GM12878 (cell line): ENCODE measurements around the gene SLC6A9. TPM values are rescaled to one million over a fixed set of nuclear protein-coding genes. Genes with fewer than 3 reads are reported as not detected.

Experiments
- ATAC-seq: fragments of 200-7000 bp; cut with Tn5 transposase; 3 replicates; pipeline ENCODE4 v1.9.1; 2020; ENCODE audit warnings: mild to moderate bottlenecking, moderate library complexity
- BruUV-seq: library from RNA; stranded (reverse); fragments of 400-500 nt; replicated peaks from 2 replicates; lab custom pipeline; 2021; lab: Mats Ljungman, UMichigan
- CTCF ChIA-PET: fragments of 300-600 bp; sonication (Branson Sonifier 250); formaldehyde crosslinking; extraction: SDS; loops from one replicate; lab custom pipeline; 2021; ENCODE audit warnings: inconsistent platforms; lab: Yijun Ruan, JAX
- POLR2A ChIA-PET: fragments of 350-600 bp; formaldehyde crosslinking; extraction: SDS; loops from one replicate; lab custom pipeline; 2021; ENCODE audit warnings: inconsistent platforms; lab: Charles Lee
- RAD21 ChIA-PET: fragments of 300-600 bp; sonication (Branson Sonifier 250); formaldehyde crosslinking; loops from one replicate; lab custom pipeline; 2023; ENCODE audit warnings: antibody characterized with exemption; ENCODE audit not compliant: unreplicated experiment; lab: Charles Lee
- SMC1A ChIA-PET: fragments of 300-600 bp; sonication (Branson Sonifier 250); formaldehyde crosslinking; loops from one replicate; lab custom pipeline; 2023; ENCODE audit not compliant: unreplicated experiment, uncharacterized antibody; lab: Charles Lee
- DNase-seq: peaks from one replicate; pipeline ENCODE4 v3.0.0-alpha.2; 2011; ENCODE audit warnings: low read depth, low spot score
- FAIRE-seq: peaks from 3 replicates; lab custom pipeline; 2011; peaks lifted over from hg19 to GRCh38; lab: Jason Lieb, UNC
- H2AFZ ChIP-seq: 2 replicates; pipeline ENCODE4 v1.6.0; 2011; ENCODE audit warnings: low read depth, low read length, control low read depth; ENCODE audit not compliant: control insufficient read depth
- H3K27ac ChIP-seq: 2 replicates; pipeline ENCODE4 v1.5.1; 2011; ENCODE audit warnings: control low read depth; ENCODE audit not compliant: control insufficient read depth, insufficient read depth
- H3K27me3 ChIP-seq, 2 experiments: replicated peaks in 1 of 2; 2 replicates each; pipeline versions ENCODE4 v1.6.0 to v1.6.1; 2011; ENCODE audit warnings: low read length in 1 of 2; ENCODE audit not compliant: control insufficient read depth in 2 of 2, insufficient read depth in 2 of 2
- H3K36me3 ChIP-seq, 2 experiments: 2 replicates each; pipeline ENCODE4 v1.5.1; 2011; ENCODE audit warnings: low read length in 1 of 2; ENCODE audit not compliant: control insufficient read depth in 2 of 2, insufficient read depth in 2 of 2
- H3K4me1 ChIP-seq: 2 replicates; pipeline ENCODE4 v1.6.1; 2011; ENCODE audit warnings: mild to moderate bottlenecking, low read length, moderate library complexity, mixed read lengths; ENCODE audit not compliant: control insufficient read depth, insufficient read depth
- H3K4me2 ChIP-seq: 2 replicates; pipeline ENCODE4 v1.6.0; 2011; ENCODE audit warnings: control low read depth; ENCODE audit not compliant: control insufficient read depth, insufficient read depth
- H3K4me3 ChIP-seq: fragments of 200-600 bp; sonication (generic); 2 replicates; pipeline ENCODE4 v1.5.1; 2016
- H3K79me2 ChIP-seq: 2 replicates; pipeline ENCODE4 v1.6.0; 2011; ENCODE audit warnings: low read length; ENCODE audit not compliant: control insufficient read depth, insufficient read depth
- H3K9ac ChIP-seq: 2 replicates; pipeline ENCODE4 v1.8.0; 2011; ENCODE audit warnings: low read length, control low read depth, mixed read lengths; ENCODE audit not compliant: control insufficient read depth, insufficient read depth
- H3K9me3 ChIP-seq: replicated peaks from 3 replicates; pipeline ENCODE4 v1.5.1; 2011; ENCODE audit warnings: mild to moderate bottlenecking, low read length; ENCODE audit not compliant: control insufficient read depth, insufficient read depth
- H4K20me1 ChIP-seq: 2 replicates; pipeline ENCODE4 v1.6.0; 2011; ENCODE audit not compliant: control insufficient read depth, insufficient read depth
- BMI1 ChIP-seq: fragments of 450-650 bp; IDR thresholded peaks from 2 replicates; pipeline ENCODE4 v1.6.1; 2016; ENCODE audit warnings: mild to moderate bottlenecking, moderate library complexity, borderline replicate concordance
- DPF2 ChIP-seq: fragments of 450-650 bp; IDR thresholded peaks from 2 replicates; pipeline ENCODE4 v1.6.1; 2017; ENCODE audit warnings: mild to moderate bottlenecking
- IRF4 ChIP-seq: IDR thresholded peaks from 2 replicates; pipeline ENCODE4 v1.6.1; 2011; ENCODE audit warnings: low read depth, low read length
- PKNOX1 ChIP-seq: fragments of 450-650 bp; IDR thresholded peaks from 2 replicates; pipeline ENCODE4 v1.6.1; 2016; ENCODE audit warnings: mild to moderate bottlenecking
- SREBF2 ChIP-seq: IDR thresholded peaks from 2 replicates; pipeline ENCODE4 v1.6.1; 2012; ENCODE audit warnings: mild to moderate bottlenecking, low read length
- ZBED1 ChIP-seq: IDR thresholded peaks from 2 replicates; pipeline ENCODE4 v1.6.1; 2016; ENCODE audit warnings: borderline replicate concordance
- ZNF622 ChIP-seq: fragments of 450-650 bp; IDR thresholded peaks from 2 replicates; pipeline ENCODE4 v1.6.1; 2017; ENCODE audit warnings: mild to moderate bottlenecking, inconsistent platforms
- WGBS: methylation state at CpG from one replicate; pipeline ENCODE4 v1.1.6; 2016; ENCODE audit warnings: low lambda C conversion rate; ENCODE audit not compliant: insufficient replicate concordance, insufficient coverage; ENCODE audit errors: missing lambda C conversion rate; 5-methylcytosine and 5-hydroxymethylcytosine counted together
- in situ Hi-C: fragments of 300-500 bp; cut with MboI; formaldehyde crosslinking; loops from 9 replicates; pipeline ENCODE4 v1.14.3; 2018; ENCODE audit warnings: mixed read lengths
- intact Hi-C: fragments of 100-400 bp; cut with micrococcal nuclease; formaldehyde crosslinking; loops from one replicate; pipeline ENCODE4 v1.14.2; 2022; ENCODE audit not compliant: unreplicated experiment
- polyA plus RNA-seq, 11 experiments: library from polyadenylated mRNA; depleted of rRNA in 4 of 11; unstranded in 6 of 11; stranded (reverse) in 5 of 11; fragments of >200 nt; fragmentation: Nextera tagmentation in 4 of 11; fragmentation: Illumina TruSeq in 1 of 11; extraction: Ambion mirVana in 4 of 11; extraction: Trizol in 1 of 11; gene quantifications; 1 replicate in 1 of 11; 2 replicates in 10 of 11; pipeline versions ENCODE4 v1.2.1 to v1.2.3, GENCODE V29; 2011 to 2016; ENCODE audit warnings: inconsistent platforms in 2 of 11, missing spikeins in 2 of 11, low read depth in 1 of 11
- total RNA-seq, 4 experiments: library from RNA; depleted of rRNA in 3 of 4; stranded (reverse); fragments of >200 nt in 3 of 4; fragmentation: Illumina TruSeq in 1 of 4; extraction: Trizol in 1 of 4; gene quantifications; 2 replicates each; pipeline versions ENCODE4 v1.2.1 to v1.2.3, GENCODE V29; 2013 to 2021

The SLC6A9 gene
- total and polyA plus RNA-seq, 10 of the 15 experiments (the other 5 are each of a cell fraction or from before 2014, with no cell fraction given) = 0.02 to 2.0 (median 0.63) TPM

GRCh38 chr1:43985984-43986595 is 45.2 kb downstream of the SLC6A9 start (continued):
- TF ChIP-seq BMI1 (no peak), SREBF2 (no peak), IRF4 (no peak), PKNOX1 (no peak), ZBED1 (no peak), ZNF622 (no peak)

- WGBS = 88% methylated on average over 16 of the region's 16 CpGs
- DNase-seq (no peak), FAIRE-seq (no peak), ATAC-seq (no peak)
- H3K4me1 ChIP-seq = peaks cover 8% of the 10 kb centered on the region
- no peaks in the 10 kb centered on the region for H3K27me3 ChIP-seq
- in situ Hi-C loops (no loop called here), intact Hi-C loops (no loop called here)
- H3K9ac ChIP-seq = no peak overlapping the region
- BruUV-seq = no TSS peak
- POLR2A ChIA-PET = no interaction called here
- no peaks in the 10 kb centered on the region for H4K20me1 ChIP-seq
- peaks cover 0 to 4% of the 10 kb centered on the region in 2 experiments; a peak in 3 of 4 replicates for H3K36me3 ChIP-seq
- no peak overlapping the region for H3K27ac ChIP-seq
- no peaks in the 10 kb centered on the region for H3K9me3 ChIP-seq
- H3K79me2 ChIP-seq = peaks cover 9% of the 10 kb centered on the region
- H3K4me2 ChIP-seq = no peak overlapping the region
- SMC1A ChIA-PET = no interaction called here
- no peak overlapping the region for H3K4me3 ChIP-seq
- CTCF ChIA-PET = no interaction called here
- RAD21 ChIA-PET = no interaction called here
- no peak for TF ChIP-seq DPF2
- H2AFZ ChIP-seq = no peak overlapping the region
These were observed 46.4 kb downstream of the SLC6A9 start for GRCh38 chr1:43984855-43985254.
